Stimulated activated CD4-positive, alpha-beta T cell treated with anti-CD3 and anti-CD28 coated beads, Interleukin-1b, Interleukin-23, amount 100 ng/mL, for 4 hours (primary cell): ENCODE results near the gene BMP8B.

Experiments used
- DNase-seq, 2 donors: peaks; one replicate each; pipeline ENCODE4 v3.0.0-alpha.2; 2020; ENCODE audit warnings: low read depth in 2 of 2

BMP8B gene

DNA sequence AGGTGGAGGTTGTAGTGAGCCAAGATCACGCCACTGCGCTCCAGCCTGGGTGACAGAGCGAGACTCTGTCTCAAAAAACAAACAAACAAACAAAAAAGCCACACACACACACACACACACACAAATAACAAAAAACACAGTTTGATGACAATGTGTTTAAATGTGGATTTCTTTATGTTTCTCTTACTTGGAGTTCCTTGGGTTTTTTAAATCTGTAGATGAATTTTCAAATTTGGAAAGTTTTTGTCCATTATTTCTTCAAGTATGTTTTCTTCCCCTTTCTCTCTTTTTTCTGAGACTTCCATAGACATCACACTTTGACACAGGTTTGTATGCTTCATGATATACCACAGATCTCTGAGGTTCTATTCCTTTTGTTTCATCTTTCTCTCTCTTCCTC, 62.1 kb downstream of the BMP8B start:
- DNase-seq, result no peak

GRCh38 chr1:39722495-39722894, 66.2 kb downstream of the BMP8B start:
- no peak for DNase-seq

GRCh38 chr1:39721664-39722063, 67.0 kb downstream of the BMP8B start:
- DNase-seq, result no peak

- DNase-seq, result no peak
Measured at GRCh38 chr1:39720094-39720999, 68.3 kb downstream of the BMP8B start.

GRCh38 chr1:39717809-39718208, 70.9 kb downstream of the BMP8B start:
- no peak for DNase-seq

DNA sequence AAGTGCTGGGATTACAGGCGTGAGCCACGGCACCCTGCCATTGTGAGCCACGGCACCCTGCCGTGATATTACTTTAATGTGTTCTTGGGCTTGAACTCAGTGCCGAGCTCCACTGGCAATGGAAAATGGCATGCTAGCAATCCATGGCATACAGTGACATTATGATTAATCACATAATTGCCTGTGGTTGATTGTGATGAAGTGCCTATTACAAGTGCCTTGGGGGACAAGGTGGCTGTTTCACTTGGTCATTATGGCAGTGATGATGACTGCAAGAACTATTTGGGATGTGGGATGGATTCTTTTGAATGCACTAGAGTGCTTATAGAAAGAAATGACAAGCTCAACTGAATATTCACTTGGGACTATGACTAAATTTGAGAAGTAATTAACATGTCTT, 75.1 kb downstream of the BMP8B start:
- DNase-seq, result no peak

DNA sequence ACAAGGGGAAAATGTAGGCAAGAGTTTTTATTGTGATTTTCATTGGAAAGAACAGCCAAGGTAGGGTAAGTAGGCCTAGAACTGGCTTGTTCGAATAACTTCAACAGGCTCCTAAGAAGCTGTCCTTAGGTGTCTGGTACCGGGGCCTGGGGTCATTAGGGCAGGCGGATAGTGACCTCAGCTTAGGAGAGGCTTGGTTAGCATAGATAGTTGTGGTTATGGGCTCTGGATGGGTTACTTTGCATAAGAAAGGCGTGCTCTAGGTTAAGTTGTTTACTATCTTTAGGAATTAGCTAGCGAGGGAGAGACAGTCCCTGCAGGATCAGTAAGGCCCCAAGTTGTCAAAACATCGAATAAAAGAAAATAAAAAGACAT, 76.7 kb downstream of the BMP8B start:
- DNase-seq, result no peak

GRCh38 chr1:39711104-39711965, 77.3 kb downstream of the BMP8B start:
- no peak for DNase-seq

DNA sequence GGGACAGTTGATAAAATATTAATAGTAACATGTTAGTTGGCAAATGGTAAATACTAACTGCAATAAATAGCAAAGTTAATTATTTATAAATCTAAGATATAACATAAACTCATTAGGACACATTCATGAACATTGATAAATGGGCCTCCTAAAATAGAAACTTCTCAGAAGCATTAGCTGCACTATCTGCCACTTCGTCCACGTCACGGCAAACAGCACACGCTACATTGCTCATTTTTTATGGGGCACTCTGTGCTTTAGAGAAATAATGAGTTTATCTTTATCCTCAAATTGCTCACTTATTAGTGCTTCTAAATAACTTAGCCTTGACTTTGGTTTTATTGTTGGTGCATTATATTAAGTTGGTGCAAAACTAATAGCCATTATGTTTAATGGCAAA, 81.2 kb downstream of the BMP8B start:
- no peak for DNase-seq
